GM23248 (cell line): ENCODE results near the gene CSNK2A3.

ENCODE experiments used
- EZH2 ChIP-seq: fragments of 200-600 bp; sonication (generic); IDR thresholded peaks from 2 replicates; pipeline ENCODE4 v1.6.1; 2018; ENCODE audit warnings: antibody characterized with exemption, mild to moderate bottlenecking; ENCODE audit not compliant: insufficient read depth, poor library complexity, severe bottlenecking
- EZH2phosphoT487 ChIP-seq: fragments of 200-600 bp; sonication (generic); IDR thresholded peaks from 2 replicates; pipeline ENCODE4 v1.6.1; 2018; ENCODE audit warnings: antibody characterized with exemption, moderate library complexity, mild to moderate bottlenecking, low read depth; ENCODE audit not compliant: insufficient read depth

DNA sequence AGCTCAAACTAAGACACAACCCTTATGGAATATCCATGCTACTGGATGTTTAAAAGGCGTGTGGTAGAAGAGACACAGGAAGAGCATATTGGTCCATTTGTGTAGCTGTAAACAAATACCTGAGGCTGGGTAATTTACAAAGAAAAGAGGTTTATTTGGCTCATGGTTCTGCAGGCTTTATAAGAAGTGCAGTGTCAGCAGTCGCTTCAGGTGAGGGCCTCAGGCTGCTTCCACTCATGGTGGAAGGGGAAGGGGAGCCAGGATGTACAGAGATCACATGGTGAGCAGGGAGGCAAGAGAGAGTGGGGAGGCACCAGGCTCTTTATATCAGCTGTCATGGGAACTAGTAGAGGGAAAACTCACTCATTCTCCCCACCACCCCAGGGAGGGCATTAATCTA, 31.8 kb upstream of the CSNK2A3 start:
- TF ChIP-seq EZH2phosphoT487 = no peak
- no peak for TF ChIP-seq EZH2
